Measurements from ENCODE around the gene TOMM5. TPM values are rescaled to one million over a fixed set of nuclear protein-coding genes. Genes with fewer than 3 reads are reported as not detected.
"Not testable (repeated sequence)": the region's sequence is repeated elsewhere in the genome, so short reads cannot be mapped to it uniquely, and the experiment has no call there.

Gene TOMM5
- polyA plus RNA-seq, 1 donor from 2014 or later, result 166 TPM

DNA sequence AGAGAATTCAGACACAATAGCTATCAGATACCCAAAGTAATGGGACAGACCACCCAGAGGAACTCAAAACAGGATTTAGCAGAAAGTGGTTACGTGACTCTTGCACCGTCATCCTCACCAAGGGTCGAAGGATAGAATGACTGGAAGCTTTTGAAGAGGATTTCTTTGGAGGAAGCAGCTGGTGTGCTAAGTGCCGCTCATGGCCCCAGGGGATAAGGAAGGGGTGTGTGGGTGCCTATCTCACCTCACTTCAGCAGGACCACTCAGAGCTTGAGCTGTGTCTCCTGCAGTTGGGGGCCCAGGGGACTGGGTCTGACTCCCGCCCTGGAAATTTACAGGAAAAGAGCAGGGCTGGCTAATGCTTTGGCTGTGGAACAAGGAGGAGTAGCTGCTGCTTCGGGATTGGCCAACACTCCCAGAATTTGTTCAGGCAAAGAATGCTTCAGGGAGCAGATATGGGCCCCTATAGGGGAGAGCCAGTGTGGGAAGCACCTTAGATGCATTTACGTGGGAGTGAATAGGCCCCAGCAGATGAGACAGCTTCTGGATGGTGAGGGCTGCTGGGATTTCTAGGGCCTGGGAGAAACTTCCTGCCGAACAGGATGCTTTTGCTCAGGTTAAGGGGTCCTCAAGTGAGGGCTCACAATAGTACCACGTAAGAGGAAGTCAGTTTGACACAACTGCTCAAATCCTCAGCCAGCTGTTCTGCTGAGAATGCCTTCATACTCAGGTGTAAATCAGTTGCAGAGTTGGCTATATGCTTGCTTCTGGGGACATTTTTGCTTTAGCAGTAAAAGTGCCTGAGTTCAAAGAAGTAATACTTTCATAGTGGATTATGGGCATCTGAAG is 29.1 kb upstream of the TOMM5 start:
- no peak overlapping the region for H3K4me3 Mint-ChIP-seq
- no peak overlapping the region for H3K27ac Mint-ChIP-seq
- H3K4me1 Mint-ChIP-seq, result no peaks in the 10 kb centered on the region
- no peaks in the 10 kb centered on the region for H3K36me3 Mint-ChIP-seq
- H3K9me3 Mint-ChIP-seq, result no peaks in the 10 kb centered on the region
- H3K27me3 Mint-ChIP-seq, result no peaks in the 10 kb centered on the region

DNA sequence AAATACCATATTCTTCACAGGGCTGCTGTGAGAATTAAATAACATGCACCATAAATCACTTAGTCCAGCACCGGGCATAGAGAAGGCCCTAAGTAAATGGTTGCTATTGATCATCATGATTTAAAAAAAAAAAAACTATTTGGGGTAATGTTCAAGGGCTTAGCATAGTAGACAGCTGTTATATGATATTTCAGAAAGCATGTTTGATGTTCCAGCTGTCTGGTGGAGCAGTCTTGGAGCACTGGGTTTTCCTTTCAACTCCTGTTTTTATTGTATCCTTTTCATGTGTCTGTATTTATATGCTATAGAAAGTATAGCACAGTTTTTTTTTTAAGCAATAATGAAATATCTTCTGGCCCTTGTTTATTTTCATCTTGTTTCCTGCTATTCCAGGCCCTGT is 28.0 kb upstream of the TOMM5 start:
- Mint-ChIP-seq H3K9me3 (no peaks in the 10 kb centered on the region), H3K4me3 (no peak overlapping the region), H3K27ac (no peak overlapping the region), H3K27me3 (no peaks in the 10 kb centered on the region), H3K36me3 (no peaks in the 10 kb centered on the region), H3K4me1 (no peaks in the 10 kb centered on the region)

DNA sequence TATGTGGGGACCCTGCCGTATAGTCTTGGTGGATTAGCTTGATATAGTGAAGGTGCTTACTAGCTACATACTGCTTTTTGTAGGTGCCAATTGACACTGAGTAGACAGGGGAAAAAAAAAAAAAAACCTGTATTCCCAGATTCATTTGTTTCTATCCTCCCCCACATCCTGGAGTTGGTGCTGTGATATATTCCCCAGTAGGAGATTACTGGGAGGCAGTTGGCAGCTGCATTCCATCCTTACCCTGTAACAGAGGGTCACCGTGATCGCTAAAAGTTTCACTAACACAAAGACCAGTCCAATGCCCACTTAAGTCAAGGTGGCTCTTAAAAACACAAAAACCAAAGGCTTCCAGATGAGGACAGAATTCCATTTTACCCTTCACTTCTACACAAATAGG is 27.4 kb upstream of the TOMM5 start:
- Mint-ChIP-seq H3K36me3 (no peaks in the 10 kb centered on the region), H3K27ac (no peak overlapping the region), H3K27me3 (no peaks in the 10 kb centered on the region), H3K4me1 (no peaks in the 10 kb centered on the region), H3K9me3 (no peaks in the 10 kb centered on the region), H3K4me3 (no peak overlapping the region)

DNA sequence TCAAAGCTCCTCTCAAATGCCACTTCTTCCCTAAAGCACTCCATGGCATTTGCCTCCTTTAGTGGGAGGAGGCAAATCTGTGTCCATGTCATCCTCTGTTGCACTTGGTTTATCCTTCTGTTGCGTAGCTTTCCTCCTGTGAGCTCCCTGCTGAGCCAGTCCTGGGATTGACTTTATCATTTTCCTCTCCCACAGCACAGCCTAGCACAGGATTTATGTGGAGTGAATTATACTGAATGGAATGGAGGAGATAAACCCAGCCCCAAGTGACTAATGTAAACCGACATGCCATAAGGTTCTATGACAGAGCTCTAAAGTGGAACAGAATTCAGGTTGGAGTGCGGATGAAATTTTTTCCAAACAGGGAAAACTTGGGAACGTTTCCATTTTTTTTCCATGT is 26.4 kb upstream of the TOMM5 start:
- Mint-ChIP-seq H3K4me1 (no peaks in the 10 kb centered on the region), H3K27ac (no peak overlapping the region), H3K27me3 (no peaks in the 10 kb centered on the region), H3K36me3 (no peaks in the 10 kb centered on the region), H3K4me3 (peak overlapping the region in 1 of 4 donors; percentile 81), H3K9me3 (no peaks in the 10 kb centered on the region)

DNA sequence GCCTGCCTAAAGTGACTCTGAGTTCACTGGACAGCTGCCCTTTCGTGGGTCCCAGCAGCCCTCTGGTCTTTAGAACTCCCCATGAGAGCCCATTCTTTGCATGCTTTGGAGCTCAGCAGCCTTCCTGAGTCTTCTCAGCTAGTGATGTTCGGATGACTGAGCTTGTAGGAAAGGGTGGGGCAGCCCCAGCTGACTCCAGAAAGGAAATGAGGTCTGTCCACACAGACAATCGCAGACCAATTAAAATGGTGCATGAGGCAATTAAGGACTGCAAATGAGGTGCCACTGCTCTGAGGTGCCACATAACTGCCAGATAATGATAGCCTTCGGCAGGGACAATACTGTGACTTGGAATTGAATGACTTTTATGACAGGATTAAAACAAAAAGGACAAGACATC is 25.4 kb upstream of the TOMM5 start:
- no peaks in the 10 kb centered on the region for H3K27me3 Mint-ChIP-seq
- no peak overlapping the region for H3K27ac Mint-ChIP-seq
- no peak overlapping the region for H3K4me3 Mint-ChIP-seq
- H3K36me3 Mint-ChIP-seq, result no peaks in the 10 kb centered on the region
- no peaks in the 10 kb centered on the region for H3K4me1 Mint-ChIP-seq
- no peaks in the 10 kb centered on the region for H3K9me3 Mint-ChIP-seq

DNA sequence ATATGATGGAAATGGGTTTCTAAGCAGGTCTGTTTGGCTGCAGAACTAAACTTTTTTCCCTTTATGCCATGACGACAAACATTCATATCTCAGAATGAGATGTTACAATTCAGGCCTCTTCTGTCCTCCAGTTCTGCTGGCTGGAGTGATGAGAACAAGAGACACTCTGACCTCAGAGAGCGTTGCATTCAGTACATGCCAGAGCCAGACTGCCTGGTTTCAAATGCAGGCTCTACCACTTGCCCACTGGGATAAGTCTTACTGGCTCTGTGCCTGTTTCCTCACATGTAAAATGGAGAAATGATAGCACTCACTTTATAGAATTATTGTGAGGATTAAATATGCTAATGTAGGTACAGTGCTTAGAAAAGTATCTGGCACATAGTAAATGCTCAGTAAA is 24.8 kb upstream of the TOMM5 start:
- no peaks in the 10 kb centered on the region for H3K36me3 Mint-ChIP-seq
- no peak overlapping the region for H3K4me3 Mint-ChIP-seq
- H3K9me3 Mint-ChIP-seq, result no peaks in the 10 kb centered on the region
- H3K4me1 Mint-ChIP-seq, result no peaks in the 10 kb centered on the region
- H3K27me3 Mint-ChIP-seq, result no peaks in the 10 kb centered on the region
- H3K27ac Mint-ChIP-seq, result no peak overlapping the region

DNA sequence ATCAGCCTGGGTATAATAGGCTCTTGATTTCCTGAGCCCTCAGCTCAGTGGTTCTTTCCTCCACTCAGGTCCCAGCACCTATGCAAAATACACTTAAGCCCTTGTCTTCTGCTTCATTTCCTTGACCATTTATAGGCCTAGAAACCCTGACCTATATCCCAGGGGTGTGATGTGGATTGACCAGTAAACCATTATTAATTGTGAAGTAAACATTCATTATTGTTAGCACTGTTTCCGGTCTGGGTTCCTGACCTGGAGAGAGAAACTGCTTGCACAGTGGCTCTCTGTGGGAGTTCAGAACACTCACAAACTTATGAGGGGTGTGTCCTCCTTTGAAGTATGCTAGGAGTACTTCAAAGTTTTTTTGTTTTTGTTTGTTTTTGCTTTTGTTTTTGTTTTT is 19.6 kb upstream of the TOMM5 start:
- H3K4me3 Mint-ChIP-seq, result no peak overlapping the region
- H3K4me1 Mint-ChIP-seq, result no peaks in the 10 kb centered on the region
- H3K36me3 Mint-ChIP-seq, result no peaks in the 10 kb centered on the region
- no peaks in the 10 kb centered on the region for H3K9me3 Mint-ChIP-seq
- H3K27ac Mint-ChIP-seq, result no peak overlapping the region
- peaks cover 5% of the 10 kb centered on the region for H3K27me3 Mint-ChIP-seq

DNA sequence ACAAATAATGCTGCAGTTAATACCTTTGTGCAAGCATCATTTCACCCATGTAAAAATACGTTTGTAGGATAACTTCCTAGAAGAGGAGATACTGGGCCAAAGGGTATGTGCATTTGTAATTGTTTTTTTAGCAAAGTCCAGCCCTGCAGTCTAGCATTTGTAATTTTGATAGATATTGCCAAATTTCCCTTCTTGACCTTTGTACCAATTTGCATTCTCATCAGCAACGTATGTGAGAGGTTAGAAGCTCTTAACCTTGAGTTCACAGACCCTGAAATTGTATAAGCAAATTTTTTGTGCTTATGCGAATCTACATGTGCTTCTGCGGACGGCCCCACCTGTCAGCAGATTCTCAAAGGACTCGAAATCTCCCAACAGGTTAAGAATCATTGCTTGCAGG is 18.6 kb upstream of the TOMM5 start:
- H3K4me3 Mint-ChIP-seq, result no peak overlapping the region
- H3K4me1 Mint-ChIP-seq, result no peaks in the 10 kb centered on the region
- no peaks in the 10 kb centered on the region for H3K9me3 Mint-ChIP-seq
- H3K36me3 Mint-ChIP-seq, result no peaks in the 10 kb centered on the region
- no peak overlapping the region for H3K27ac Mint-ChIP-seq
- H3K27me3 Mint-ChIP-seq, result peaks cover 10% of the 10 kb centered on the region

DNA sequence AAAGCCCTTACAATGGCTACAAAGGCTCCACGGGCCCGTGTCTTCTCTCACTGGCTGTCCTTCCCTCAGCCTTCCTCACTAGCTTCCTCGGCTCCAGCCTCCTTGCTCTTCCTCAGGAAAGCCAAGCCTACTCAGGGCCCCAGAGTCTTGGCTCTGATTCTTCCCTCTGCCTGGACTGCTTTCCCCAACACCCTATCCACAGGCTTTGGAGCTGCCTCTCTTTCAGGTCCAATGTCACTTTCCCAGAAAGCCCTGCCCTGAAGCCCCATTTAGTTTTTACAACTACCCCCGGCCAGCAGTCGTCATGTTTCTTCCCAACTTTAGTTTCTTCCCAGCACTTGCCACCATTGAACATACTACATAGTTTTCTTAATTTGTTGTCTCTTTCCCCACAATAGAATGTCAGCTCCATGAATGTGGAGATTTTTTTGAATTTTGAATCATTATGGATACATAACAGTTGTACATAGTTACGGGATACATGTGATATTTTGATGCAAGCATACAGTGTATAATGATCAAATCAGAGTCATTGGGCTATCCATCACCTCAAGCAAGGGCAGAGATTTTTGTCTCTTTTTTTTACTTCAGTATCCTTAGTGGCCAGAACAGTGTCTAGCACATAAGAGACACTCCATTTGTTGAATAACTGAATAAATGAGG is 17.5 kb upstream of the TOMM5 start:
- Mint-ChIP-seq H3K27ac (no peak overlapping the region), H3K4me1 (no peaks in the 10 kb centered on the region), H3K4me3 (no peak overlapping the region), H3K36me3 (no peaks in the 10 kb centered on the region), H3K9me3 (no peaks in the 10 kb centered on the region), H3K27me3 (peaks cover 10% of the 10 kb centered on the region)

DNA sequence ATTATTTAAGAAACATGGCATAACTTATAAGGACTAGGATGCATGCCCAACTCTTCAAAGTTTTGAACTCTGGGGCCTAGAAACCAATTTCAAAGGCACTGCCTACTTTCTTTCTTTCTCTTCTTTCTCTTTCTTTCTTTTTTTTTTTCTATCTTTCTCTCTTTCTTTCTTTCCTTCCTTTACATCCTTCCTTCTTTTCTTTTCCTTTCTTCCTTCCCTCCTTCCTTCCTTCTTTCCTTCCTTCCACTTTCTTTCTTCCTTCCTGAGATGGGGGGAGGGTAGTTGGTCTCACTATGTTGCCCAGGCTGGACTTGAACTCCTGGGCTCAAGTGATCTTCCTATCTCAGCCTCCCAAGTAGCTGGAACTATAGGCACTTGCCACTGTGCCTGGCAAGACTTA is 15.9 kb upstream of the TOMM5 start:
- H3K9me3 Mint-ChIP-seq, result no peaks in the 10 kb centered on the region
- peak overlapping the region in 1 of 3 donors; percentile 73 for H3K27ac Mint-ChIP-seq
- H3K27me3 Mint-ChIP-seq, result peaks cover 12% of the 10 kb centered on the region
- no peaks in the 10 kb centered on the region for H3K36me3 Mint-ChIP-seq
- H3K4me1 Mint-ChIP-seq, result no peaks in the 10 kb centered on the region
- no peak overlapping the region for H3K4me3 Mint-ChIP-seq

DNA sequence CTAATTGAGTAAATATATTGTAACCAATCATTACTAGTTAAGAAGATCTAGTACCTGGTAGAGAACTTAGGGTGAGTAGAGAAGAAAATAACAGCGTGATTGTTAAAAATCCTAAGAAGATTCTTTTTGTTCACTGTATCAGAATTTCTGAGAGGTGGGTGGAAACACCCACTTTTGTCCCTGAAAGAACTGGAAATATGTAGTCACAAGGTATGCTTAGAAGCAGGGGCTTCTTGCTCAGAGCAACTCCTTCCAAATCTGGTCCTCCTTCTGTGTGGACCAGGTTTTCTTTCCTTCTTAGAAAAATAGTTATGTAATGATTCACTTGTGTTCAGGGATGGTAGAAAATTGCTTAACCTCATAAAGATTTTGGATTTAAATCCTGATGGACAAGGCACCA is 11.9 kb upstream of the TOMM5 start:
- Mint-ChIP-seq H3K4me1 (no peaks in the 10 kb centered on the region), H3K36me3 (no peaks in the 10 kb centered on the region), H3K4me3 (no peak overlapping the region), H3K27ac (no peak overlapping the region), H3K9me3 (no peaks in the 10 kb centered on the region), H3K27me3 (peaks cover 23% of the 10 kb centered on the region)

DNA sequence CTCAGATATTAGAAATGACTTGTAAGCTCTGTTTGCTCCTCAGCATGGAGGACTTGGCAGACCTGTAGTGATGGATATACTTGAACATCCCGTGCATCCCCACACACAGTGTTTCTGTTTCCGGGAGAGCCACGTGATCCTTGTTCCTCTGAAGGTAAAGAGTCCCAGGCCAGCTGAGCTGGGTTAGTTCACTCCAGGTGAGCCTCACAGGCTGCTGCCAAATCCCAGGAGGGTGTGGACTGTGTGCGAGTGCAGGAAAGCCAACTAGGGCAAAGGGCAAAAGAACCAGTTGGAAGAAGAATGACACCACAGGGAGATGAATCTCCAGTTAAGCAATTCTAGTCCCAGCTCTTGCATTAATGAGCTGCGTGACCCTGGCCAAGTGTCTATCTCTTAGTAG is 10.4 kb upstream of the TOMM5 start:
- Mint-ChIP-seq H3K27me3 (peaks cover 26% of the 10 kb centered on the region), H3K27ac (no peak overlapping the region), H3K4me3 (no peak overlapping the region), H3K9me3 (no peaks in the 10 kb centered on the region), H3K36me3 (no peaks in the 10 kb centered on the region), H3K4me1 (no peaks in the 10 kb centered on the region)

DNA sequence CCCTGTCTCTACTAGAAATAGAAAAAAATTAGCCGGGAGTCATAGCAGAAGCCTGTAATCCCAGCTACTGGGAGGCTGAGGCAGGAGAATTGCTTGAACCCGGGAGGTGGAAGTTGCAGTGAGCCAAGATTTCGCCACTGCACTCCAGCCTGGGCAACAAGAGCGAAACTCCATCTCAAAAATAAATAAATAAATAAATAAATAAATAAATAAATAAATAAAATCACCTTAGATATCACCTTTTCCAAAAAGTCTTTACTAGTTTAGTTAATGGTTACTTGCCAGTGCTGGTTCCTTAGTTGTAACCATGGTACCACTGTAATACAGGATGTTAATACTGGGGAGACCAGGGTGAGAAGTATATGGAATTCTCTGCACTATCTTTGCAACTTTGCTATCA is 9.7 kb upstream of the TOMM5 start:
- H3K9me3 Mint-ChIP-seq, H3K27ac Mint-ChIP-seq, H3K36me3 Mint-ChIP-seq, H3K4me3 Mint-ChIP-seq, H3K4me1 Mint-ChIP-seq: not testable (repeated sequence)
- peaks cover 21% of the 10 kb centered on the region for H3K27me3 Mint-ChIP-seq

DNA sequence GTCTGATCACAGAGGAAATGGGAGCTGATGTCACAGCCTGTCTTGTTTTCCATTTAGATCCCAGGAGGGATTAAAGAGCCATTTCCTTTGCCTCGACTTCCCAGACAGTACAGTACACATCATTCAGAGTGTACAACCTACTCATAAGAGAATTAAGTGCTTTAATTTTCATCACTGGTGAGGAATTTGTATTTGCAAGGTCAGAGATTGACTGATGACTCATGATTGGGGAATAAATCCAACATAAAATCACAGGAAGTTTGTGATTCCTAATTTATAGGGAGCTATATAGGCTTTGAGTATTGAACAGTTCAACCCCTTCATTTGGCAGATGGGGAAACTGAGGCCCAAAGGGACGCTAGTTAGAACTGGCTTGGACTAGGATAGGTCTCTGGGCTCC is 4.1 kb upstream of the TOMM5 start:
- Mint-ChIP-seq H3K4me3 (peak overlapping the region in 1 of 4 donors; percentile 16), H3K27me3 (peaks cover 7% of the 10 kb centered on the region), H3K9me3 (no peaks in the 10 kb centered on the region), H3K36me3 (no peaks in the 10 kb centered on the region), H3K27ac (peak overlapping the region in 2 of 3 donors; percentile 9 to 24), H3K4me1 (peaks cover 7 to 24% (median 9%) of the 10 kb centered on the region in 3 donors)

DNA sequence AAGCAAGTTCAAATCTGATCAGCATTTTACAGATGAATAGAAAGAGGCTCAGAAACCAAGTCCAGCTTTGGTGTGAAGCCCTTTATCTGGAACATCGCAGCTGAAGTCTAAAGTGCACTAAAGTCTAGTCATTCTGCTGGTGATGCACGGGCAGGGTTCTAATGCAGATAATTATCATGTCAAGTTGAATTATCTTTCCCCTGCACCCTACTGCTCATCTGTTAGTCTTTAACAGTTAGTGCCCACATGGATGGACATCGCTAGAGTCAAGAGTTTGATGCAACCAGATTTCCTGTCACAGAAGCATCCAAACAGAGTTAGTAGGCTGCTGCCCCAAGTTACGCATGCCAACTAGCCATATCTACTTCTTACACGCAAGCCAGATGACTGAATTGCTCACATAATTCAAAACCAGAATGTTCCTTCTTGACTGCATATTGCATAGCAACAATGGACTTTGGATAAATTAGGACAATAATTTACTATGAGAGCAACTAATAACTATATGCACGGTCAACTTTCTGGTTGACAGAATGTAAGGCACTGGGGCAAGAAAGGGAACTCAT is 1.6 kb upstream of the TOMM5 start:
- H3K4me3 Mint-ChIP-seq, result peak overlapping the region; percentile 76 to 93 (median 90)
- no peaks in the 10 kb centered on the region for H3K9me3 Mint-ChIP-seq
- H3K36me3 Mint-ChIP-seq, result no peaks in the 10 kb centered on the region
- H3K27ac Mint-ChIP-seq, result peak overlapping the region; percentile 39 to 95 (median 86)
- peaks cover 20 to 39% (median 21%) of the 10 kb centered on the region in 3 donors for H3K4me1 Mint-ChIP-seq
- H3K27me3 Mint-ChIP-seq, result peaks cover 5% of the 10 kb centered on the region

DNA sequence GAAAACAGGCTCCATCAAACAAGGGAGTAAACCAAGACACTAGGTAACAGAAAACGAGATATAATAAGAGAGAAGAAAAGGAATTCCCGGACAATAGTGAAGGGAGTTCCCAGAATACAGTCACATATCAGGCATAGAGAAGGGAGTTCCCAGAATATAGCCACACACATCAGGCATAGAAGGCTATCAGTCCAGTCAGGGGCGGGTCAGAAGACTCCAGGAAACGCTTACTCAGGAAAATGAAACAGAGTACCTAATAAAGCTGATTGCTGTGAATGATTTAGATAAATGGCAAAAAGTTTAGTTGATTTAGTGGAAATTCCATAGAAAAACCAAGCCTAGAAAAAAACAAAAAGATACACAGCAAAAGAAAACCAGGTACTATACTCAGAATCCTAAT is 4.9 kb downstream of the TOMM5 start:
- no peaks in the 10 kb centered on the region for H3K27me3 Mint-ChIP-seq
- no peaks in the 10 kb centered on the region for H3K9me3 Mint-ChIP-seq
- peak overlapping the region in 1 of 3 donors; percentile 88 for H3K27ac Mint-ChIP-seq
- H3K4me3 Mint-ChIP-seq, result no peak overlapping the region
- H3K36me3 Mint-ChIP-seq, result peaks cover 5% of the 10 kb centered on the region
- H3K4me1 Mint-ChIP-seq, result peaks cover 26 to 38% (median 37%) of the 10 kb centered on the region in 3 donors

All from IgD-negative memory B cell (primary cell).